HL-60 (cell line): ENCODE results near the gene DDX25.

ENCODE experiments used
- DNase-seq, 2 experiments: peaks; one replicate each; pipeline ENCODE4 v3.0.0-alpha.2; 2010 to 2020; ENCODE audit warnings: low read depth in 1 of 2, low spot score in 1 of 2
- H3K27ac ChIP-seq: fragments of 250-450 bp; sonication (Bioruptor Pico); replicated peaks from 2 replicates; pipeline ENCODE4 v1.5.1; 2020; ENCODE audit warnings: mild to moderate bottlenecking, moderate library complexity
- H3K27me3 ChIP-seq: fragments of 250-450 bp; sonication (Bioruptor Pico); 2 replicates; pipeline ENCODE4 v1.5.1; 2021; ENCODE audit warnings: mild to moderate bottlenecking, moderate library complexity; ENCODE audit not compliant: insufficient read depth, poor library complexity, severe bottlenecking
- H3K4me3 ChIP-seq: replicated peaks from 2 replicates; pipeline ENCODE4 v1.5.1; 2011; ENCODE audit warnings: mild to moderate bottlenecking, control low read depth, low read length; ENCODE audit not compliant: insufficient read depth
- GABPA ChIP-seq: IDR thresholded peaks from 2 replicates; pipeline ENCODE4 v1.6.1; 2012; ENCODE audit warnings: low read depth
- POLR2AphosphoS5 ChIP-seq: IDR thresholded peaks from 2 replicates; pipeline ENCODE4 v1.6.1; 2012; ENCODE audit warnings: low read depth
- SPI1 ChIP-seq: IDR thresholded peaks from 2 replicates; pipeline ENCODE4 v1.6.1; 2012; ENCODE audit warnings: low read depth, mild to moderate bottlenecking, borderline replicate concordance
- TF ChIP-seq, protein P1 (sequence below): IDR thresholded peaks from one replicate; pipeline ENCODE4 v1.5.1; 2011; ENCODE audit warnings: low read length, control low read depth, inconsistent platforms; ENCODE audit not compliant: insufficient read depth
- TF ChIP-seq, protein P2 (sequence below): IDR thresholded peaks from 2 replicates; pipeline ENCODE4 v1.6.1; 2012; ENCODE audit warnings: low read depth; ENCODE audit not compliant: insufficient replicate concordance

DDX25 gene

DNA sequence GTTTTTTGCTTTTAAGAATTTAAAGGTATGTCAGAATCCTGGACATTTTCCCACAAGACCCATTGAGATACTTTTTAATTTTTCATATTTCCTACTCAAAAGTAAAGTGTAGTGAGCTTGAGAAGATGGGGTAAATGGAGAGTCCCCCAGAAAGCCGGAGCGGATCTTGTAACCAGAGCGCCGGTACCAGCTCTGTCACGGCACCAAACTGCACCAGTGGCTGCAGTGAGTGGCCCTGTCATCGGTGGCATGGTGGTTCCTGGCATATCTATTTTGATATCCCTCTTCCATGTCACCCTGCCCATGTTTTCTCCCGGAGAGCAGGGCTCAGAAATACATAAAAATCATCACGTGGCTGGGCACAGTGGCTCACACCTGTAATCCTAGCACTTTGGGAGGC lies 19.3 kb downstream of the DDX25 start:
- Histone ChIP-seq H3K27me3 (peaks cover 4% of the 10 kb centered on the region), H3K4me3 (no peak overlapping the region), H3K27ac (no peak overlapping the region)
- DNase-seq = no peak
- TF ChIP-seq, protein P1, sequence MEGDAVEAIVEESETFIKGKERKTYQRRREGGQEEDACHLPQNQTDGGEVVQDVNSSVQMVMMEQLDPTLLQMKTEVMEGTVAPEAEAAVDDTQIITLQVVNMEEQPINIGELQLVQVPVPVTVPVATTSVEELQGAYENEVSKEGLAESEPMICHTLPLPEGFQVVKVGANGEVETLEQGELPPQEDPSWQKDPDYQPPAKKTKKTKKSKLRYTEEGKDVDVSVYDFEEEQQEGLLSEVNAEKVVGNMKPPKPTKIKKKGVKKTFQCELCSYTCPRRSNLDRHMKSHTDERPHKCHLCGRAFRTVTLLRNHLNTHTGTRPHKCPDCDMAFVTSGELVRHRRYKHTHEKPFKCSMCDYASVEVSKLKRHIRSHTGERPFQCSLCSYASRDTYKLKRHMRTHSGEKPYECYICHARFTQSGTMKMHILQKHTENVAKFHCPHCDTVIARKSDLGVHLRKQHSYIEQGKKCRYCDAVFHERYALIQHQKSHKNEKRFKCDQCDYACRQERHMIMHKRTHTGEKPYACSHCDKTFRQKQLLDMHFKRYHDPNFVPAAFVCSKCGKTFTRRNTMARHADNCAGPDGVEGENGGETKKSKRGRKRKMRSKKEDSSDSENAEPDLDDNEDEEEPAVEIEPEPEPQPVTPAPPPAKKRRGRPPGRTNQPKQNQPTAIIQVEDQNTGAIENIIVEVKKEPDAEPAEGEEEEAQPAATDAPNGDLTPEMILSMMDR = no peak
- TF ChIP-seq, protein P2, sequence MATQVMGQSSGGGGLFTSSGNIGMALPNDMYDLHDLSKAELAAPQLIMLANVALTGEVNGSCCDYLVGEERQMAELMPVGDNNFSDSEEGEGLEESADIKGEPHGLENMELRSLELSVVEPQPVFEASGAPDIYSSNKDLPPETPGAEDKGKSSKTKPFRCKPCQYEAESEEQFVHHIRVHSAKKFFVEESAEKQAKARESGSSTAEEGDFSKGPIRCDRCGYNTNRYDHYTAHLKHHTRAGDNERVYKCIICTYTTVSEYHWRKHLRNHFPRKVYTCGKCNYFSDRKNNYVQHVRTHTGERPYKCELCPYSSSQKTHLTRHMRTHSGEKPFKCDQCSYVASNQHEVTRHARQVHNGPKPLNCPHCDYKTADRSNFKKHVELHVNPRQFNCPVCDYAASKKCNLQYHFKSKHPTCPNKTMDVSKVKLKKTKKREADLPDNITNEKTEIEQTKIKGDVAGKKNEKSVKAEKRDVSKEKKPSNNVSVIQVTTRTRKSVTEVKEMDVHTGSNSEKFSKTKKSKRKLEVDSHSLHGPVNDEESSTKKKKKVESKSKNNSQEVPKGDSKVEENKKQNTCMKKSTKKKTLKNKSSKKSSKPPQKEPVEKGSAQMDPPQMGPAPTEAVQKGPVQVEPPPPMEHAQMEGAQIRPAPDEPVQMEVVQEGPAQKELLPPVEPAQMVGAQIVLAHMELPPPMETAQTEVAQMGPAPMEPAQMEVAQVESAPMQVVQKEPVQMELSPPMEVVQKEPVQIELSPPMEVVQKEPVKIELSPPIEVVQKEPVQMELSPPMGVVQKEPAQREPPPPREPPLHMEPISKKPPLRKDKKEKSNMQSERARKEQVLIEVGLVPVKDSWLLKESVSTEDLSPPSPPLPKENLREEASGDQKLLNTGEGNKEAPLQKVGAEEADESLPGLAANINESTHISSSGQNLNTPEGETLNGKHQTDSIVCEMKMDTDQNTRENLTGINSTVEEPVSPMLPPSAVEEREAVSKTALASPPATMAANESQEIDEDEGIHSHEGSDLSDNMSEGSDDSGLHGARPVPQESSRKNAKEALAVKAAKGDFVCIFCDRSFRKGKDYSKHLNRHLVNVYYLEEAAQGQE = no peak
- TF ChIP-seq GABPA = no peak
- no peak for TF ChIP-seq SPI1
- TF ChIP-seq POLR2AphosphoS5 = no peak

DNA sequence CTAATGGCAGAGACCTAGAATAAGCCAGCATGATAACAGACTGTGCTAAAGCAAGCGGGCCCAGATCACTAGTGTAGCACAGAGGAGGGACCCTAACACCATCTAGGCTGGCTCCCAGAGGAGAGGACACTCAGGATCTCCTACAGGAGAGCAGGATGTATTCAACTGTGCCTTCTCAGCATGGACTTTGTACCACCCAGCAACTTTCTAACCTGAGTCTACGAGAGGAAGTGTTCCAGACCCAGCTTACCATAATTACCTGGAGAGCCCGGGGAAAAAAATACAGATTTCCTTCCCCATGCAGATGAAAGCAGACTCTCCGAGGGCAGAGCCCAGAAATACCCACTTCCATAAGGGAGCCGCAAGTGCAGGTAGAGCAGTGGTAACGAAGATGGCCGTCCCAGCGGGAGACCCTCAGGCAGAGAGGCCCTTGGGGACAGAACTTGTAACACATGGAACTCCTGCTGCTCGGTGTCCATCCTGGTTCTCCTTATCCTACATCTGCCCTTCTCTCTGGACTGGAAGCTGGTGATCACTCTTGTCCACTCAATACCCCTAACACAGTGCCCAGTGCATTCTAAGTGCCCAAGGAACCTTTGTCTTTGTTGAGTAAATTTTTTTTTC lies 20.2 kb downstream of the DDX25 start:
- no peak; the same call in 1 of the 2 replicates for TF ChIP-seq SPI1
- TF ChIP-seq GABPA = no peak
- no peak for TF ChIP-seq POLR2AphosphoS5
- TF ChIP-seq, protein P1 = no peak
- TF ChIP-seq, protein P2 = no peak
- no peak overlapping the region for H3K27ac ChIP-seq
- DNase-seq = no peak
- no peaks in the 10 kb centered on the region for H3K27me3 ChIP-seq
- no peak overlapping the region for H3K4me3 ChIP-seq

DNA sequence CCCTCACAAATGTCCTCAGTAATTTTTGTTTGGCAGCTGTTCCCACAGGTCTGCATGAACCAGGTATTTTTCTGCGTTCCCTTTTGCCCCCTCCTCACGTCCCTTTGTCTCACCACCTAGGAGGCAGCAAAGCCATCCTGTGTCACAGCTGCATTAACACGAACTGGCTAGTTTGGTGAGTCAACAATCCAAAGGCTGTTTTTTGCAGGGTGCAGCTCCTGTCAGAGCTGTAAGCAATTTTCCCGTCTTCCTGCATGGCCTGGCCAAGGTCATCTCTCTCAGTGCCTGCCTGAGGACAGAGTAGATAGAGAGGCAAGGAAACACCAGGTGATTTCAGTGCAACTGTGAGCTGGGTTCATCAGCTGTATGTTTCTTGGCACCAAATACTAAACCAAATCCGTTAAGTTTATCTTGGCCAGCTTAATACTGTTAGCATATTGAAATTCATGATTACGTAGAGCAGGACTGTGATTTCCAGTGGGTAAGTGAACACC lies 21.0 kb downstream of the DDX25 start:
- Histone ChIP-seq H3K4me3 (no peak overlapping the region), H3K27me3 (no peaks in the 10 kb centered on the region), H3K27ac (no peak overlapping the region)
- TF ChIP-seq SPI1 = no peak
- TF ChIP-seq GABPA = no peak
- TF ChIP-seq, protein P2 = no peak
- no peak for TF ChIP-seq POLR2AphosphoS5
- TF ChIP-seq, protein P1 = no peak
- no peak for DNase-seq
